Measurements from ENCODE around the gene MB21D2.

DNA sequence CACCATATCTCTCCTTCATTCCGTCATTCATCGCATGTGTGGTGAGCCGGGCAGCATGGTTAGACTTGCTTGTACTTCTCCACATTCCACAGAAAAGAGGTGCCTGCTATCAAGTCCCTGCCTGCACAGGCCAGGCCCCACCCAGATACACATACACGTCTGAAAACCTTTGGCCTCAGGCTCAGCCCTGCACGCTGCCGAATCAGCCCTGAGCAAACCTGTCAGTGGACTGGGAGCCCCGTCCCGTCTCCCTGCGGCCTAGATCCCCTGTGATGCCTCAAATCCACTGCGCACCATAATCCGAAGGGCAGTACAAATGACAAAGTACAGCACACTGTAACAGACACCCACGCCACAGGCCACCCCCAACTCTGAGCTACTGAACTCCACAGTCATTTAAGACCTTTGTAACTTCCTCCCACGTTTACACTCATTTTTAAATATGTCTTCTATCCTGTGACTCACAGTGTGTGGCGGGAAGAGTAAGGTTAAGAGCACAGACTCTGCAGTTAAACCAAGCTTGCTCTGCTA, 67.1 kb downstream of the MB21D2 start:
- TF ChIP-seq, protein P1, sequence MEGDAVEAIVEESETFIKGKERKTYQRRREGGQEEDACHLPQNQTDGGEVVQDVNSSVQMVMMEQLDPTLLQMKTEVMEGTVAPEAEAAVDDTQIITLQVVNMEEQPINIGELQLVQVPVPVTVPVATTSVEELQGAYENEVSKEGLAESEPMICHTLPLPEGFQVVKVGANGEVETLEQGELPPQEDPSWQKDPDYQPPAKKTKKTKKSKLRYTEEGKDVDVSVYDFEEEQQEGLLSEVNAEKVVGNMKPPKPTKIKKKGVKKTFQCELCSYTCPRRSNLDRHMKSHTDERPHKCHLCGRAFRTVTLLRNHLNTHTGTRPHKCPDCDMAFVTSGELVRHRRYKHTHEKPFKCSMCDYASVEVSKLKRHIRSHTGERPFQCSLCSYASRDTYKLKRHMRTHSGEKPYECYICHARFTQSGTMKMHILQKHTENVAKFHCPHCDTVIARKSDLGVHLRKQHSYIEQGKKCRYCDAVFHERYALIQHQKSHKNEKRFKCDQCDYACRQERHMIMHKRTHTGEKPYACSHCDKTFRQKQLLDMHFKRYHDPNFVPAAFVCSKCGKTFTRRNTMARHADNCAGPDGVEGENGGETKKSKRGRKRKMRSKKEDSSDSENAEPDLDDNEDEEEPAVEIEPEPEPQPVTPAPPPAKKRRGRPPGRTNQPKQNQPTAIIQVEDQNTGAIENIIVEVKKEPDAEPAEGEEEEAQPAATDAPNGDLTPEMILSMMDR (conservative IDR thresholded peaks at IDR 0.05) = no peak
- TF ChIP-seq ZFX (IDR thresholded peaks at IDR 0.05) = no peak

Data from C4-2B (cell line).